Endothelial cell of umbilical vein (primary cell): ENCODE data around the gene KRT76.

Source experiments
- CTCF ChIP-seq, 2 donors: IDR thresholded peaks; 1 replicate in 1 of 2; 2 replicates in 1 of 2; pipeline ENCODE4 v1.5.1; 2011; ENCODE audit warnings: low read length in 2 of 2, mild to moderate bottlenecking in 2 of 2, moderate library complexity in 2 of 2, control low read depth in 1 of 2, inconsistent platforms in 1 of 2, low read depth in 1 of 2; ENCODE audit not compliant: insufficient read depth in 1 of 2; ENCODE audit errors: extremely low read depth in 1 of 2
- EZH2 ChIP-seq: IDR thresholded peaks from 2 replicates; pipeline ENCODE4 v1.6.1; 2012; ENCODE audit warnings: borderline replicate concordance, low read depth, mild to moderate bottlenecking, moderate library complexity, low read length, inconsistent platforms; ENCODE audit not compliant: severe bottlenecking
- JUN ChIP-seq: IDR thresholded peaks from 2 replicates; pipeline ENCODE4 v1.6.1; 2011; ENCODE audit warnings: borderline replicate concordance, low read depth; ENCODE audit not compliant: insufficient read length, insufficient read depth

- TF ChIP-seq EZH2 = no peak
- TF ChIP-seq CTCF (IDR thresholded peaks at IDR 0.05; ENCODE audit: extremely low read depth in 1 of 2, insufficient read depth in 1 of 2, low read depth in 1 of 2, low read length in 2 of 2) = no peak
- no peak for TF ChIP-seq JUN
Observed at GRCh38 chr12:52817699-52818238, 40.6 kb upstream of the KRT76 start.
